Measurements from ENCODE around the gene TFF1.

TFF1 gene

GRCh38 chr21:42344631-42345030, 21.7 kb downstream of the TFF1 start:
- no peak for DNase-seq (ENCODE audit: low read depth in 1 of 2, low spot score in 1 of 2)

GRCh38 chr21:42343963-42344510, 22.3 kb downstream of the TFF1 start:
- no peak for DNase-seq (ENCODE audit: low read depth in 1 of 2, low spot score in 1 of 2)

- no peak for DNase-seq (ENCODE audit: low read depth in 1 of 2, low spot score in 1 of 2)
Observed at GRCh38 chr21:42343556-42343955, 22.8 kb downstream of the TFF1 start.

GRCh38 chr21:42343101-42343500, 23.2 kb downstream of the TFF1 start:
- DNase-seq (ENCODE audit: low read depth in 1 of 2, low spot score in 1 of 2): no peak

GRCh38 chr21:42341776-42342542, 24.4 kb downstream of the TFF1 start:
- no peak for DNase-seq (ENCODE audit: low read depth in 1 of 2, low spot score in 1 of 2)

GRCh38 chr21:42340187-42341050, 25.9 kb downstream of the TFF1 start:
- DNase-seq (ENCODE audit: low read depth in 1 of 2, low spot score in 1 of 2): no peak

GRCh38 chr21:42338729-42339715, 27.3 kb downstream of the TFF1 start:
- DNase-seq (ENCODE audit: low read depth in 1 of 2, low spot score in 1 of 2): no peak

GRCh38 chr21:42337830-42338728, 28.3 kb downstream of the TFF1 start:
- peak; percentile 57 to 71 for DNase-seq (ENCODE audit: low read depth in 1 of 2, low spot score in 1 of 2)

GRCh38 chr21:42337276-42337675, 29.1 kb downstream of the TFF1 start:
- no peak for DNase-seq (ENCODE audit: low read depth in 1 of 2, low spot score in 1 of 2)

- DNase-seq (ENCODE audit: low read depth in 1 of 2, low spot score in 1 of 2): no peak
Observed at GRCh38 chr21:42336054-42336453, 30.3 kb downstream of the TFF1 start.

GRCh38 chr21:42332557-42333317, 33.6 kb downstream of the TFF1 start:
- DNase-seq (ENCODE audit: low read depth in 1 of 2, low spot score in 1 of 2): no peak

- DNase-seq (ENCODE audit: low read depth in 1 of 2, low spot score in 1 of 2): no peak
Observed at GRCh38 chr21:42331660-42332059, 34.7 kb downstream of the TFF1 start.

- DNase-seq (ENCODE audit: low read depth in 1 of 2, low spot score in 1 of 2): no peak
Observed at GRCh38 chr21:42330380-42331371, 35.7 kb downstream of the TFF1 start.

- DNase-seq (ENCODE audit: low read depth in 1 of 2, low spot score in 1 of 2): no peak
Observed at GRCh38 chr21:42324896-42325295, 41.4 kb downstream of the TFF1 start.

- DNase-seq (ENCODE audit: low read depth in 1 of 2, low spot score in 1 of 2): no peak
Observed at GRCh38 chr21:42321845-42322244, 44.5 kb downstream of the TFF1 start.

GRCh38 chr21:42321231-42321630, 45.1 kb downstream of the TFF1 start:
- DNase-seq (ENCODE audit: low read depth in 1 of 2, low spot score in 1 of 2): no peak

GRCh38 chr21:42320791-42321190, 45.5 kb downstream of the TFF1 start:
- DNase-seq (ENCODE audit: low read depth in 1 of 2, low spot score in 1 of 2): no peak

Data from activated T-helper 1 cell treated with anti-CD3 and anti-CD28 coated beads, Interleukin-2, amount 50 U/mL, for 16 hours (primary cell).